GM12891 (cell line): ENCODE measurements around the gene ANKHD1.
"Not testable (repeated sequence)": the region's sequence is repeated elsewhere in the genome, so short reads cannot be mapped to it uniquely, and the experiment has no call there.

Experiments
- POLR2A ChIP-seq: IDR thresholded peaks from 2 replicates; pipeline ENCODE4 v1.6.1; 2011; ENCODE audit warnings: low read depth, low read length, control low read depth
- POLR2AphosphoS5 ChIP-seq: IDR thresholded peaks from 2 replicates; pipeline ENCODE4 v1.6.1; 2011; ENCODE audit warnings: low read depth, low read length, control low read depth
- TAF1 ChIP-seq: IDR thresholded peaks from 2 replicates; pipeline ENCODE4 v1.6.1; 2011; ENCODE audit warnings: low read depth, low read length, control low read depth

DNA sequence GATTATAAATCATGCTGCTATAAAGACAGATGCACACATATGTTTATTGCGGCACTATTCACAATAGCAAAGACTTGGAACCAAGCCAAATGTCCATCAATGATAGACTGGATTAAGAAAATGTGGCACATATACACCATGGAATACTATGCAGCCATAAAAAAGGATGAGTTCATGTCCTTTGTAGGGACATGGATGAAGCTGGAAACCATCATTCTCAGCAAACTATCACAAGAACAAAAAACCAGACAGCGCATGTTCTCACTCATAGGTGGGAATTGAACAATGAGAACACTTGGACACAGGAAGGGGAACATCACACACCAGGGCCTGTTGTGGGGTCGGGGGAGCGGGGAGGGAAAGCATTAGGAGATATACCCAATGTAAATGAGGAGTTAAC, 55.7 kb downstream of the ANKHD1 start:
- TF ChIP-seq POLR2AphosphoS5, POLR2A, TAF1: not testable (repeated sequence)
